H1 (cell line): ENCODE results near the gene PRXL2A. TPM values are rescaled to one million over a fixed set of nuclear protein-coding genes. Genes with fewer than 3 reads are reported as not detected.

ENCODE experiments used
- CTCF ChIA-PET: fragments of 300-600 bp; sonication (Branson Sonifier 250); formaldehyde crosslinking; loops from one replicate; lab custom pipeline; 2021; ENCODE audit not compliant: partially characterized antibody; lab: Charles Lee
- POLR2A ChIA-PET: fragments of 300-600 bp; sonication (Branson Sonifier 250); formaldehyde crosslinking; loops from one replicate; lab custom pipeline; 2021; ENCODE audit warnings: inconsistent platforms; ENCODE audit not compliant: partially characterized antibody; lab: Charles Lee
- DNase-seq, 2 experiments: peaks; one replicate each; pipeline versions ENCODE4 v3.0.0 to v3.0.0-alpha.2; 2010 to 2022; ENCODE audit warnings: low spot score in 2 of 2, low read depth in 1 of 2, mixed read lengths in 1 of 2
- FAIRE-seq: peaks from 2 replicates; lab custom pipeline; 2011; peaks lifted over from hg19 to GRCh38; lab: Jason Lieb, UNC
- H2AFZ ChIP-seq: 2 replicates; pipeline ENCODE4 v1.8.1; 2012; ENCODE audit warnings: low read length, inconsistent platforms
- H2AK5ac ChIP-seq: 2 replicates; pipeline ENCODE4 v1.6.1; 2013; ENCODE audit warnings: low read depth, low read length
- H2BK120ac ChIP-seq: replicated peaks from 2 replicates; pipeline ENCODE3; 2013; ENCODE audit warnings: low read depth, low read length, inconsistent platforms
- H2BK12ac ChIP-seq: 2 replicates; pipeline ENCODE4 v1.6.1; 2013; ENCODE audit warnings: low read depth, low read length
- H2BK15ac ChIP-seq: 2 replicates; pipeline ENCODE4 v1.6.1; 2013; ENCODE audit warnings: low read length
- H2BK20ac ChIP-seq: 2 replicates; pipeline ENCODE4 v1.6.1; 2013; ENCODE audit warnings: low read length
- H2BK5ac ChIP-seq: 2 replicates; pipeline ENCODE4 v1.6.1; 2013; ENCODE audit warnings: low read depth, low read length
- H3K14ac ChIP-seq: 2 replicates; pipeline ENCODE4 v1.6.1; 2013; ENCODE audit warnings: inconsistent platforms; ENCODE audit not compliant: insufficient read length
- H3K18ac ChIP-seq: 2 replicates; pipeline ENCODE4 v1.6.1; 2013; ENCODE audit warnings: low read length; ENCODE audit errors: extremely low read depth
- H3K23ac ChIP-seq: 2 replicates; pipeline ENCODE4 v1.6.1; 2013; ENCODE audit warnings: inconsistent platforms; ENCODE audit not compliant: insufficient read length
- H3K23me2 ChIP-seq: 2 replicates; pipeline ENCODE4 v1.6.1; 2013; ENCODE audit warnings: low read depth, low read length
- H3K27ac ChIP-seq: 2 replicates; pipeline ENCODE4 v1.6.1; 2011; ENCODE audit warnings: low read depth, low read length, inconsistent platforms
- H3K27me3 ChIP-seq, 4 experiments: replicated peaks in 1 of 4; 1 replicate in 1 of 4; 2 replicates in 3 of 4; pipeline versions ENCODE4 v1.6.1 to v1.8.1; 2011 to 2013; ENCODE audit warnings: low read length in 3 of 4, mild to moderate bottlenecking in 3 of 4, inconsistent platforms in 2 of 4, mixed read lengths in 2 of 4, moderate library complexity in 1 of 4; ENCODE audit not compliant: control insufficient read depth in 3 of 4, insufficient read depth in 3 of 4; ENCODE audit errors: extremely low read depth in 1 of 4
- H3K36me3 ChIP-seq, 4 experiments: 2 replicates each; pipeline versions ENCODE4 v1.6.1 to v1.8.1; 2011 to 2013; ENCODE audit warnings: mild to moderate bottlenecking in 4 of 4, low read length in 3 of 4, moderate library complexity in 2 of 4, control low read depth in 1 of 4, inconsistent platforms in 1 of 4; ENCODE audit not compliant: insufficient read depth in 4 of 4, control insufficient read depth in 2 of 4
- H3K4ac ChIP-seq: replicated peaks from 2 replicates; pipeline ENCODE3; 2013; ENCODE audit warnings: low read length, low read depth, mixed read lengths, inconsistent platforms; ENCODE audit not compliant: insufficient read length
- H3K4me1 ChIP-seq, 4 experiments: replicated peaks in 1 of 4; 1 replicate in 1 of 4; 2 replicates in 3 of 4; pipeline versions ENCODE4 v1.6.1 to v1.8.1; 2011 to 2013; ENCODE audit warnings: low read length in 3 of 4, inconsistent platforms in 2 of 4, mixed read lengths in 1 of 4; ENCODE audit not compliant: insufficient read depth in 4 of 4, control insufficient read depth in 3 of 4
- H3K4me2 ChIP-seq, 2 experiments: 2 replicates each; pipeline versions ENCODE4 v1.6.1 to v1.8.1; 2011 to 2013; ENCODE audit warnings: low read depth in 2 of 2, low read length in 2 of 2, control low read depth in 1 of 2, inconsistent platforms in 1 of 2, mild to moderate bottlenecking in 1 of 2; ENCODE audit not compliant: insufficient read depth in 1 of 2
- H3K4me3 ChIP-seq, 4 experiments: fragments of 200-600, 300-600 bp in 1 of 4; sonication (generic), shearing (Covaris generic), sonication (Bioruptor Twin) in 1 of 4; 2 replicates each; pipeline versions ENCODE4 v1.5.1 to v1.8.1; 2011 to 2016; ENCODE audit warnings: low read length in 4 of 4, low read depth in 3 of 4, control low read depth in 2 of 4, inconsistent platforms in 2 of 4, mild to moderate bottlenecking in 2 of 4, mixed read lengths in 1 of 4, moderate library complexity in 1 of 4; ENCODE audit not compliant: insufficient read depth in 2 of 4; ENCODE audit errors: extremely low read depth in 1 of 4
- H3K56ac ChIP-seq: replicated peaks from 2 replicates; pipeline ENCODE3; 2013; ENCODE audit warnings: low read depth, mild to moderate bottlenecking, mixed read lengths, low read length, inconsistent platforms; ENCODE audit not compliant: insufficient read length
- H3K79me1 ChIP-seq: 2 replicates; pipeline ENCODE4 v1.6.1; 2013; ENCODE audit warnings: low read depth, low read length, control low read depth
- H3K79me2 ChIP-seq, 2 experiments: 2 replicates each; pipeline versions ENCODE4 v1.6.1 to v1.8.1; 2012 to 2013; ENCODE audit warnings: low read length in 2 of 2, mild to moderate bottlenecking in 2 of 2, inconsistent platforms in 1 of 2; ENCODE audit not compliant: insufficient read depth in 2 of 2, control insufficient read depth in 1 of 2
- H3K9ac ChIP-seq, 4 experiments: replicated peaks in 1 of 4; 1 replicate in 1 of 4; 2 replicates in 3 of 4; pipeline versions ENCODE4 v1.6.1 to v1.8.1; 2011 to 2013; ENCODE audit warnings: low read depth in 3 of 4, low read length in 3 of 4, control low read depth in 2 of 4, mild to moderate bottlenecking in 2 of 4, moderate library complexity in 2 of 4, inconsistent platforms in 1 of 4; ENCODE audit errors: extremely low read depth in 1 of 4
- H3K9me3 ChIP-seq, 2 experiments: 2 replicates each; pipeline versions ENCODE4 v1.6.1 to v1.8.1; 2012 to 2013; ENCODE audit warnings: mild to moderate bottlenecking in 2 of 2, moderate library complexity in 2 of 2, control low read depth in 1 of 2, inconsistent platforms in 1 of 2, low read depth in 1 of 2, low read length in 1 of 2, mixed read lengths in 1 of 2; ENCODE audit not compliant: insufficient read depth in 2 of 2
- H4K20me1 ChIP-seq, 2 experiments: replicated peaks in 1 of 2; 2 replicates each; pipeline versions ENCODE3 to v1.8.1; 2011 to 2013; ENCODE audit warnings: inconsistent platforms in 2 of 2, low read length in 2 of 2, mild to moderate bottlenecking in 1 of 2; ENCODE audit not compliant: insufficient read depth in 2 of 2, control insufficient read depth in 1 of 2
- H4K5ac ChIP-seq: 2 replicates; pipeline ENCODE4 v1.6.1; 2013; ENCODE audit warnings: low read length, low read depth, mixed read lengths, inconsistent platforms; ENCODE audit not compliant: insufficient read length
- H4K8ac ChIP-seq: 2 replicates; pipeline ENCODE4 v1.8.0; 2013; ENCODE audit warnings: mild to moderate bottlenecking, moderate library complexity, low read length, inconsistent platforms; ENCODE audit not compliant: insufficient read depth; ENCODE audit errors: extremely low read depth
- H4K91ac ChIP-seq: replicated peaks from 2 replicates; pipeline ENCODE3; 2013; ENCODE audit warnings: low read length, mixed read lengths, inconsistent platforms; ENCODE audit not compliant: insufficient read length
- CREB1 ChIP-seq: IDR thresholded peaks from 2 replicates; pipeline ENCODE4 v1.6.1; 2012; ENCODE audit warnings: inconsistent platforms
- FOSL1 ChIP-seq: IDR thresholded peaks from 2 replicates; pipeline ENCODE4 v1.6.1; 2011; ENCODE audit warnings: mild to moderate bottlenecking, low read depth, low read length, moderate library complexity; ENCODE audit not compliant: insufficient read depth
- SIN3A ChIP-seq, 2 experiments: IDR thresholded peaks in 1 of 2; conservative IDR thresholded peaks in 1 of 2; 2 replicates each; pipeline ENCODE4 v1.6.1; 2011 to 2012; ENCODE audit warnings: low read length in 2 of 2, improper control_type of control experiment in 1 of 2, low read depth in 1 of 2, mild to moderate bottlenecking in 1 of 2
- WGBS, 2 experiments: shearing (Covaris generic) in 1 of 2; methylation state at CpG; one replicate each; pipeline versions ENCODE4 v1.1.6 to v1.1.7; 2013 to 2015; ENCODE audit warnings: low lambda C conversion rate in 2 of 2, mixed read lengths in 2 of 2, inconsistent platforms in 1 of 2, low coverage in 1 of 2, missing lambda C conversion rate in 1 of 2; ENCODE audit not compliant: insufficient replicate concordance in 2 of 2, insufficient coverage in 1 of 2, insufficient read length in 1 of 2; ENCODE audit errors: extremely low coverage in 1 of 2, missing lambda C conversion rate in 1 of 2; 5-methylcytosine and 5-hydroxymethylcytosine counted together
- polyA plus RNA-seq, 7 experiments: library from polyadenylated mRNA; depleted of rRNA in 3 of 7; stranded (reverse) in 5 of 7; unstranded in 2 of 7; fragments of >200 nt in 5 of 7; fragments of 200-250 nt in 2 of 7; gene quantifications; 1 replicate in 5 of 7; 2 replicates in 1 of 7; 4 replicates in 1 of 7; pipeline versions ENCODE4 v1.2.1 to v1.2.3, GENCODE V29; 2011 to 2013; ENCODE audit warnings: missing spikeins in 2 of 7, mixed read lengths in 2 of 7
- total RNA-seq: library from RNA; stranded (reverse); fragmentation: NEBNext Ultra II Directional; extraction: Animal tissue kit (Norgen Biotek cat#: 25700); gene quantifications from 2 replicates; pipeline ENCODE4 v1.2.1, GENCODE V29; 2021

Gene PRXL2A
- total and polyA plus RNA-seq, 2 of the 8 experiments (the other 6 are each of a cell fraction or from before 2014, with no cell fraction given): 13.4 to 58.3 TPM

DNA sequence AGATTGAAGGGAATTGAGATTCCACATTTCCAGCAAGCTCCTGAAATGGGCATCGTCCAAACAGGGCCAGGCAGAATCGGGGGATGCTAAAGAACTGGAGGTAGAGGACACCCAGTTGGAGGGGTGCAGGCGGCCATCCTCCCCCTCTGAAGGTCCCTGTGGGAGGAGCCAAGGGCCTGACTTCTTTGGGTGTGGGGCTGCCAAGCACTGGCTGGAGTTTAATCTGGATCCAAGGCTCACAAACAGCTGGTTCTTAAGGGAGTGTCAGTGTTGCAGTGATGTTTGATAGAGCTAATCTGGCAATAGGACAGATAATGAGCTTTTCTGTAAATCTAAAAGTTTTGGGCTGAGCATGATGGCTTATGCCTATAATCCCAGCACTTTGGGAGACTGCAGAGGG, 66.6 kb downstream of the PRXL2A start:
- Histone ChIP-seq H2BK12ac (no peak overlapping the region), H4K91ac (no peak overlapping the region), H3K4me3 (no peak overlapping the region), H3K23me2 (no peaks in the 10 kb centered on the region), H3K4ac (no peak overlapping the region), H3K14ac (no peak overlapping the region), H3K79me2 (peaks cover 0 to 74% of the 10 kb centered on the region in 2 experiments), H3K4me2 (no peak overlapping the region), H4K20me1 (peaks cover 17 to 32% of the 10 kb centered on the region in 2 experiments), H2BK120ac (no peak overlapping the region), H3K27ac (no peak overlapping the region), H4K5ac (no peak overlapping the region), H3K79me1 (peaks cover 8% of the 10 kb centered on the region), H3K27me3 (no peaks in the 10 kb centered on the region), H3K36me3 (no peaks in the 10 kb centered on the region; a peak in 1 of 8 replicates), H2AFZ (no peak overlapping the region), H4K8ac (no peak overlapping the region), H3K9ac (no peak overlapping the region), H3K9me3 (peaks cover 0 to 2% of the 10 kb centered on the region in 2 experiments; a peak in 1 of 4 replicates), H3K18ac (no peak overlapping the region), H2AK5ac (no peak overlapping the region), H3K4me1 (peaks cover 2 to 18% (median 9%) of the 10 kb centered on the region in 4 experiments; a peak in 6 of 7 replicates), H3K56ac (no peak overlapping the region), H2BK15ac (no peak overlapping the region), H2BK5ac (no peak overlapping the region), H2BK20ac (no peak overlapping the region), H3K23ac (no peak overlapping the region)
- WGBS, 2 experiments: 80% methylated on average over 3 of the region's 3 CpGs; no CpG with 5 or more reads in 1 of the 2 experiments
- TF ChIP-seq CREB1: no peak
- TF ChIP-seq FOSL1: no peak
- TF ChIP-seq SIN3A (conservative IDR thresholded peaks at IDR 0.05 in 1 of 2, IDR thresholded peaks at IDR 0.05 in 1 of 2; ENCODE audit: low read depth in 1 of 2, low read length in 2 of 2): no peak
- no peak for DNase-seq
- no peak for FAIRE-seq
- POLR2A ChIA-PET: interaction anchor here (1.1 kb wide), 1 partner anchor 10 kb away, joined by 3 read pairs; no protein-coding TSS in a partner anchor
- CTCF ChIA-PET: interaction anchor here (0.9 to 38.4 kb wide), 6 partner anchors 12 to 122 kb away, joined by 3 to 1263 read pairs (median 6); partner anchors contain the start of gene TSPAN14
